Midbrain (tissue), 1 donor: ENCODE measurements around the gene ZBTB20.

Experiments
- DNase-seq: peaks from one replicate; lab custom pipeline; 2025; lab: John Stamatoyannopoulos, UW

ZBTB20 gene

DNA sequence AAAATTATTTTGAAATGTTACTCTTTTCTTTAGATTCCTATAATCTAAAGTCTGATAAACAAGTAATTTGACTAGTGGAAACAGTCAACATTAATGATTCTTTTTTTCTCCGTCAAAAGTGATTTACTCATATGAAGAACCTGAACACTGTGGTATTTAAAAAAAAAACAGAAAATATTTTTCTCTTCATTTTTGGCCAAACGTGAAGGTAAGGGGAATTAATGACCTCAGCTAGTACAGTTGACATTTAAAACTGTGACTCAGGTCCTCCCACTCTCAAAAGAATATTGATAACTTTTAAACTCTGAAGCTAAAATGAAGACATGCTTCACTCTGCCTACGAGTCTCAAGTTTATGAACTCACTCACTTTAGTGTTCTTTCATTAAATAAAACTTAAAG, 818.7 kb downstream of the ZBTB20 start:
- DNase-seq, result no peak

DNA sequence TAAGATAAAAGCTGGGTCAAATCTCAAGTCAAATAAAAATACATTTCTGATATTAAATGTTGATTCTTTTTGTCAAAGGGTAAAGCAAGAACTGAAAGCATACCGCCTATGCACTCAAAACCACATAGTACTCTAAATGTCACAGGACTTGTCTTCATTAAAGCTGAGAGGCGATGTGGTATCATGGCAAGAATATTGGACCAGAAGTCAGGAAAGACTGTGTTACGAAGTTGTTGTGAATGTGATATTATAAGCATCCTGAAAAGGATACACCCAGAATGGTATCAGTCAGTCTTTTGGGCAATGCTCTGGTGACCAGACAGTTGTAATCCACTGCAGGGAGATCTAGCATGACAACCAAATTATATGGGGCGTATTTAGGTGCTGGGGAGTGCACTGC, 819.4 kb downstream of the ZBTB20 start:
- no peak for DNase-seq

DNA sequence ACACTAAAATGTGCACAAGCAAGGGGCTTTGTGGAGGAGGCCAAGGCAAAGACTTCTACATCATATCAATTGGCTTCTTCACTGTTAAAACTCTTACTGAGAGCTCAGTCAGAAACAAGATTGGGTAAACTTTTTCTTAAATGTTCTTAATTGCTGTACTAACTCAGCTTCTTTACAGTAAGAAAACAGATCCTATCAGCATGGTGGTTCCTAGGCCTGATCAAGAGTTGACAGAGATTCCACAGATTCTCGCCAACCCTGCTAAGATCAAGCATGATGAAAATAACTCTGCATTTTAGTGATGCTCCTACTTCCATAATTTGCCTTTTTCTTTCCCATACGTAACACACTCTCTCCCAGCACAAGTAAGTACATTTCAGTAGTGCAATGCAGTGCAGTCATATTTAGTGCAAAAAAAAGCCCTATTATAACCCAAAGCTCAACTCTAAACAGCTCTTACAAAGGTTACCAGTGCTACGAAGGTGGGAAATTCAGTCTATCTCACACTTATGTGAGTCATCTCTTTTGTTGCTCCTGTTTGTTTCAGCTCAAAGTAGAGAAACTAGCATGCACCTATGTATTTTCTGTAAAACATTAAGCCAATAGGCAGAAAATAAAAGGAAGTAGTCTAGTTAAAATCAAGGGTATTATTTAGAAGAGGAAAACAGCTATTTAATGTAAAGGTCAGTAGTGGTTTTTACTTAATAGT, 823.4 kb downstream of the ZBTB20 start:
- no peak for DNase-seq

DNA sequence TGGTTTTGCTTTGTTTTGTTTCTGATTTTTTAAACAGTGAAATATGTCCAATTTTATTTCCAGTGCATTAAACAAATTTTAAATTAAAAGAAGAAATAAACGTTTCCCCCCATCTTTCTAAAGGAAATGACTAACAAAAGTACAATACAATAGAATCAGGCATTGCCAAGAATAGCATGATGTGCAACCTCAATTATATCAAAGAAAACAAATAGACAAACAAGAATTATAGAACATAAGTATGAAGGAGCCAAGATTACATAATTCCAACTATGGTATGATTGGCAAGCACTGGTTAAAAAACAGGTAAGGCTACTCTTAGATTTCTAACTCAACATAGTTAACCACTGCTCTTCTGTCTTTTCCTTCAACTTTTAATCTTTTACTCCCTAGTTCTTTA, 826.8 kb downstream of the ZBTB20 start:
- DNase-seq, result no peak

DNA sequence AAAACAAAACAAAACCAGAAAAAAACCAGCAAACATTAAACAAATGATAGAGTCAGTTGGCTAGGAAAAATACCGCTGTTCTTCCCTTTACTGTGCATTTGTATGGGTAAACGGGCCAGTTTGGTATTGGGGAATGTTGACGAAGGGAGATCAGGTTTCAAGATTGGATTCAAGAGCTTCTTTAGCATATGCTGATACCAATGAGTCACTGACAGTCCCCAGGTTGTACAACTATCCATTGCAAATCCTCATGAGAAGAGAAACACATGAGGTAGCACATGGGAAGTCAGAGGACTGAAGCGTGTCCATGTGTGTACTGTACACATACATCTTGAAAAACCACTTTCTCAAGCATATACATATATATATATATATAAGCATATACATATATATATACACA, 827.6 kb downstream of the ZBTB20 start:
- no peak for DNase-seq

DNA sequence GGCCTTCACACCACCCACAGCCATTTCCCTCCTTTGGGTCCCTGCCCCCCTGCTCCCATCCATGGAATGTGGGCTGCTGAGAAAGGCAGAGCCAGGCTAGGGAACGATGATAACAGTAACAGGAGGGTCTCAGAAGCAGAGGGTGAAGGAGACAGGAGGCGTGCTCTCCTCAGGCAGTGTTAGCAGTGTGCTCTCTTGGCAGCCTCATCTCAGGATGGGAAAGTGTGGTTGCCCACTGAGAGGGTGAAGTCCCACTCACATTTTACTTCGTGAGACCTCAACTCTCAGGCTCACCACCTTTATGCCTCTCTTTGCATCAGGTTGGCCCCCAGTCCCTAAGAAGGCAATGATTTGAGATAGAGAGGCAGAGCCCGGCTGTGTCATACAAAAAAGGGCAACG, 828.8 kb downstream of the ZBTB20 start:
- no peak for DNase-seq

DNA sequence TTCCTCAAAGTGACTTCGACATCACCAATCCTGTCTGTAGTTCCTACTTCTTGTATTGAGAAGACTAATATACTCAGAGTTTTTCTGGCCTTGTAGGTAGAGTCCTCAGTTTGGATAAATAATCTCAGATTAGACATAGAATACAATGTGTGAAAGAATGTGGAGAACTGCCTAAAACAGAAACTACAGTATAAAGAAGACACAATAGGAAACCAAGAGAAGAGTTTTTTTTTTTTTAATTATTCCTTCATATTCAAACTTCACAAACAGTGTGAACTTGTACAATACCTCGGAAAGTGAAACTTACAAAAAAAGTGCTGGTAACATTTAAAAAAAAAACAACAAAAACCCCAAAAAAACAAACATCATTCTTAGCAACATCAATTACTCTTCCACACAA, 832.8 kb downstream of the ZBTB20 start:
- no peak for DNase-seq

DNA sequence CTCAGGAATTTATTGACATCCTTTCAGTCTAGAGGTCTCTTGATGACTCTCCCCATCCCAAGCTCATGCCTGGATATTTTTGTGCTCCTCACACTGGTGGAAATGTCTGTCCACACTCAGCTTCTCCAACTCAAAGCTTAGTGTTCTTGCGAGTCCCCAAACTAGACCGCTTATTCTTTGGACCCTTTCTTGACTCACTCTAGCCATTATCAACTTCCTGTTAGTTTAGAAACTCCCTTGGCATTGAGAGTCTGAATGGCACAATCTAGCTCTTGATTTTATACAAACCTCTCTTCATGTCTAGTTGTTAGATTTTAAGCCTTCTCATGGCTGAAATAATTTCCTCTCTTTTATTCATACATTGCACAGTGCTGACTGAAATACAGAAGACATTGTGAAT, 833.7 kb downstream of the ZBTB20 start:
- DNase-seq, result no peak

DNA sequence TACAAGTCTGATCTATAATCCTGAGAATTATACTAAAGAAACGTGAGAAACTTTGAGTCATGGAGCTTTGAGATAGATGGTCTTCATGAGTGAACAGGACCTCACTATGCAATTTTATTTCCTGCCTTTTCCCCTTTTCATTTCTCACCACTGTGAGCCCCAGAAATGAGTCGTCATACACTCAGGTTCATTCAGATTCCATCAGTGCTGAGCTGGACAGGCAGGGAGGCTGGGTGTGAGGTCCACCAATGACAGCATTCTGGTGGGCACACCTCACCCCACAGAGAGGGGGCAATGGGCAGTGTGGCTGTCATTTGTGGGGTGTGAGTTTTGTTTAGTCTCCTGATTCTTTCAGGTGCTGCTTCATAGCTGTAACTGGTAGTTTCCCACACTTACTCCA, 836.4 kb downstream of the ZBTB20 start:
- no peak for DNase-seq

DNA sequence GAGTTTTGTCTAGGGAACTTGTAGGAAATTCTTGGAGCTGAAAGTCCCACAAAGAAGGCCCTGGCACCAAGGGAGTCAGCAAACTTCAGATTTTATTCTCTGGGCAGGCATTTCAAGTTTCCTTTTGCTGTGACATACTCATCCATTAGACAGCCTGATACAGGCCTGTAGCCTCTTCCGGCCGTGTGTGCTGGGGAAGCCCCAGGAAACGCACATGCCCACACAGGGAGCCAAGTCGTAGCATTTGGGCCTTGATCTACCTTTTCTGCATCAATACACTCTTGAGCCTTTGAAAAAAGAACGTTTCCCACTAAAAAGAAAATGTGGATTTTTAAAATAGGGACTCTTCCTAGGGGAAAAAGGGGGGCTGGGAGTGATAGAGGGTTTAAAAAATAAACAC, 838.3 kb downstream of the ZBTB20 start:
- no peak for DNase-seq

DNA sequence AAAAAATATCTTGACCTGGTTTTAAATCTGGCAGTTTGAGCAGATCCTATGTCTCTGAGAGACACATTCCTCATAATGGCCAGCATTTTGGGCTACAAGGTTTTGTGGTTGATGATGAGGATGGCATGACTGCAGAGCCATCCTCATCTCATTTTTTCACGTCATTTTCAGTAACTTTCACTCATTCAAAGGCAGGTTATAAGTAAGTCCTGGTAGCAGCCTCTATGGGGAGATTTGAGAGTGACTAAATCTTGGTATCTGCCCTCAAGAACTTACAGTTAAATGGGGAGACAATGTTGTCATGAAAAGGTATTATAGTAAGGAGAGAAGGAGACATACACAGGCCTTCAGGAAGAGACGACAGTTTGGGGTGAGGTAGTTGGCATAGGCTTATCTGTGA, 838.7 kb downstream of the ZBTB20 start:
- DNase-seq, result no peak

DNA sequence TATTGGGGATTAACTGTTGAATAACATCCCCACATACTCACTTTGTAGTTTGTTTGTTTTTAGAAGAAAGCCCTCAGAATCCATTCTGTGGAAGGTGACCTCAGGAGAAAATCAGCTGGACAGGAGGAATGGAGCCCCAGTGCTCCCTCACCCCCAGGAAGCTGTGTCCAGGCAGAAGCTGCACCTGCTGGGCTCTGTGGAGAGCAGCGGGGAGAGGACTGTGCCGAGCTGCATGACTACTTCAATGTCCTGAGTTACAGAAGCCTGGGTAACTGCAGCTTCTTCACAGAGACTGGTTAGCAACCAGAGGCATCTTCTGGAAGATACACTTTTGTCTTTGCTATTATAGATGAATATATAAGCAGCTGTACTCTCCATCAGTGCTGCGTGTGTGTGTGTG, 839.3 kb downstream of the ZBTB20 start:
- DNase-seq, result no peak

DNA sequence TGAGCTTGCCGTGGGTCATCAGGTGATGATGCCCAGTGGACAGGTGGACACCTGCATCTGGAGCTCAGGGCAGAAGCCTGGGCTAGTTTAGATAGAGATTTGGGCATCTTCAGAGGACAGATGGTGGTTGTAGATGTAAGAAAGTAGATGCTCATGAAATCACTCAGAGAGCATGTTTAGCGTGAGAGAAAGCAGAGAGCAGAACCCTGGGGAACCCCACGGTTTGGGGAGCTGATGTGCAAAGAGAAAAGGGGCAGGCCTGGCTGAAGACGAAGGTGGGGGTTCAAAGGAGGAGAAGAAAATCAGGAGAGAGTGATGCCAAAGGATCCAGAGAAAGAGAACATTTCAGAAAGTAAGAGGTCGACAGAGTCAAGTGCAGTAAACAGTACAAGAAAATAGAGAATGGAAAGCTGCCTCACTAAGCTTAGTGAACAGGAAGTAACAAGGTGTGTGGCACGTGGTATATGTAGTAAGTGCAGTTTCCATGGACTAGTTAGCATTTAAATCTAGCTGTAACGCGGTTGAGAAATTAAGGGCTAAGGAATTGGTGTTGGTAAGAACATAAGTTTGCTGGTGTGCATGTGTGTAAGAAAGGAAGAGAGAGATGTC, 839.8 kb downstream of the ZBTB20 start:
- DNase-seq, result no peak

DNA sequence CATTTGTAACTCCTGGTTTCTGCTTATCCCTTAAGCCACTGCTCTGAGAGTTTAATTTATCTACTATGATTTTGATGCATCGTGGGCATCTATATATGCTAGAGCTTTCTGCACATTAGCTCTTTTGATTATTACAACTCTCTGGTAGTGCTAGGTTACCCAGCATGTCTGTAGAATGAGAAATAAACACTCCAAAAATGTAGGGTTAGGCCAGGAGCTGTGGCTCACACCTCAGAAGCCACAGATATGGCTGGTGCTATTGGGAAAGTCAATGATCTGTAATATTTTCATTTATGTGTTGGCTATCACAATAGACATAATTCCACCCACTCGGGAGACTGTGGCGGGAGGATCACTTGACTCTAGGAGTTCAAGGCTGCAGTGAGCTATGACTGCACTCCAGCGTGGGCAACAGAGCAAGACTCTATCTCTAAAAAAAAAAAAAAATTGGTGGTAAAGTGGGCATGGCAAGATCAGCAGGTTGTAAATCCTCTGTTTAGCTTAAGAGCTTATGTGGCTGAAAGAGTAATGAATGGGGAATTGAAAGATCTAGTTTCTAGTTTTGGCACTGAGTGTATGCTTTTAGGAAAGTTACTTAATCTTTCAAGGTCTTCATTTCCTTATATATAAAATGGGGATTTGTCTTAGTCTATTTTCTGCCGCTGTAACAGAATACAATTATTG, 847.0 kb downstream of the ZBTB20 start:
- no peak for DNase-seq

DNA sequence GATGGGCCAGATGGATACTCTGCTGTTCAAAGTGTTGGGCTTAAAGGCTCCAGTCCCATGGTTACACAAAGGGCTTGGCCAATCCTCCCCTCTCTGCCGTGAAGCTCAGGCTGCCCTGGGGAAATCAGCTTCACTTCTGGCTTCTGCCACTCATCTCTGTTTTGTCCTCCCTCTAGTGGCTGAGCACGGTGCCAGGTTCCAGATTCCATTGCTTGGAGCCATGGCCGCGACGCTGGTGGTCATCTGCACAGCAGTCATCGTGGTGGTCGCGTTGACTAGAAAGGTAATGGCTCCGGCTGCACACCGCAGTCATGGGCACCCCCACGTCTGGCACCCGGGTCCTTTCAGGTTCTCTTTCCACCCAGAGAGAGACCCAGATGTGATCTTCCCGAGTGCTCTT, 847.7 kb downstream of the ZBTB20 start:
- no peak for DNase-seq

DNA sequence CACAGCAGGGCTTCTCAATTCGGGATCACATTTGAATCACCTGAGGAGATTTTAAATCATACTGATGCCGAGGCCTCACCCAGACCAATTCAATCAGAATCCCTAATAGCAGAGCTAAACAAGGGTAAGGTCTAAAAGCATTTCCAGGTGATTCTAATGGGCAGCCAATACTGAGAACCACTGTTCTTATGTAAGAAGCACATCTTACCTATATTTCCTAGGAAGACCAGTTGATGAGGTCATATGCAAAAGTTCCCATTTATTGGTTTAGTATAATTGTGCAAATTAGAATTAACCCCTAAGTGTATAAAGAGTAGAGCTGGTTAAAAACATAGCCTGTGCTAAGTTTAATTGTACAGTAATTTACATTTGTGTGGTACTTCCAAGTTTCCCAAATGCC, 851.1 kb downstream of the ZBTB20 start:
- DNase-seq, result no peak

DNA sequence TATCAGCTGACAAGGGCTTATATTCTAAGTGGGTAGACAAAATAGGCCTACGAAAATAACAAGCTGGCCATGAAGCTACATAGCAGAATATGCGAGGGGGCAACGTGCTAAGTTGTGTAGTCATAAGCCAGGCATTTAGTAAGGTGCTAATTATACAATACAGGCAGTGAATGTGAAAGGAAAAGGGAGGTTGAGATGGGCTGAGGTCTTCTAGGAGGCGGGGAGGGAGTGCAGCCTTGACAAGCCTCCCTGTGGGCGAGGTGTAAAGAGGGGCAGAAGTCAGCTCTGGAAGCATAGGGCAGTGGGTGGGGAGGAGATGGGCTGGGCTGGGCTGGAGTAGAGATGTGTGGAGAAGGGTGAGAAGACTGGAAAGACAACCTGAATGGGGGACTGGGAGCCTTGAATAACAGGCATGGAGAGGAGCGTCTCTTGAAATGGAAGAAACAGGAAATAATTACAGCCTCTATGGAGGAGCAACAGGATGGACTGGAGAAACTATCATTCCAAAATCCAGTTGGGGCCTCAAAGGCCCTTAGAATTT, 852.1 kb downstream of the ZBTB20 start:
- no peak for DNase-seq

DNA sequence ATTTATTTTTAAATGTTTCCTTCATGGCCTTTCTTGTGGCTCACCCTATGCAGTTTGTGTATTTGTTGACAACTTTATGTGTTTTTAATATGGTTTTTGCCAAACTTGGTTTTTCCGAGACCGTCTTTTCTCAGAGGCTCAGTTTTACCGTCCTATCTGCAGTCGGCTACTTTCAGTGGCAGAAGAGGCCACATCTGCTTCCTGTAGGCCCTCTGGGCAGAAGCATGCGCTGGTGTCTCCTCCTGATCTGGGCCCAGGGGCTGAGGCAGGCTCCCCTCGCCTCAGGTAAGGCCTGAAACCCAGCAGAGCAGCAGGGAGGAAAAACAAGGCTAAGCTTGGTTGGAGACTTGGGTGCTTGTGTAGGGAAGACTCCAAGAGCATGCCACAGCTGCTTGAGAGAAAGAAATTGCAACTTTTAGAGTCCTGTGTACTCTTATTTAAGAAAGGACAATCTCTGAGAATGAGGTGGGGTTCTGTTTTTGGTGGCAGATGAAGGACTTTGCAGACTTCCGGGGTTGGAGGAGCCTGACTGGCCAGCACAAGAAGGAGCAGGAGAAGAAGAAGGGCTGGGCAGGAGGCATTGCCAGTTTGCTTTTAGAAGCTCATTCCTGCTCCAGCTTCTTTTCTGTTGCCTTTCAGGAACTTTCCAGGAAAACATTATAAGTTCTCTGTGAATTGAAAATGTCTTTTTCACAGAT, 853.1 kb downstream of the ZBTB20 start, which contains the start of gene TIGIT:
TSS of gene TIGIT (plus strand) at position 191 of the 698 bp plus-strand sequence. CDS start at position 225, 34 bp downstream.
- no peak for DNase-seq

DNA sequence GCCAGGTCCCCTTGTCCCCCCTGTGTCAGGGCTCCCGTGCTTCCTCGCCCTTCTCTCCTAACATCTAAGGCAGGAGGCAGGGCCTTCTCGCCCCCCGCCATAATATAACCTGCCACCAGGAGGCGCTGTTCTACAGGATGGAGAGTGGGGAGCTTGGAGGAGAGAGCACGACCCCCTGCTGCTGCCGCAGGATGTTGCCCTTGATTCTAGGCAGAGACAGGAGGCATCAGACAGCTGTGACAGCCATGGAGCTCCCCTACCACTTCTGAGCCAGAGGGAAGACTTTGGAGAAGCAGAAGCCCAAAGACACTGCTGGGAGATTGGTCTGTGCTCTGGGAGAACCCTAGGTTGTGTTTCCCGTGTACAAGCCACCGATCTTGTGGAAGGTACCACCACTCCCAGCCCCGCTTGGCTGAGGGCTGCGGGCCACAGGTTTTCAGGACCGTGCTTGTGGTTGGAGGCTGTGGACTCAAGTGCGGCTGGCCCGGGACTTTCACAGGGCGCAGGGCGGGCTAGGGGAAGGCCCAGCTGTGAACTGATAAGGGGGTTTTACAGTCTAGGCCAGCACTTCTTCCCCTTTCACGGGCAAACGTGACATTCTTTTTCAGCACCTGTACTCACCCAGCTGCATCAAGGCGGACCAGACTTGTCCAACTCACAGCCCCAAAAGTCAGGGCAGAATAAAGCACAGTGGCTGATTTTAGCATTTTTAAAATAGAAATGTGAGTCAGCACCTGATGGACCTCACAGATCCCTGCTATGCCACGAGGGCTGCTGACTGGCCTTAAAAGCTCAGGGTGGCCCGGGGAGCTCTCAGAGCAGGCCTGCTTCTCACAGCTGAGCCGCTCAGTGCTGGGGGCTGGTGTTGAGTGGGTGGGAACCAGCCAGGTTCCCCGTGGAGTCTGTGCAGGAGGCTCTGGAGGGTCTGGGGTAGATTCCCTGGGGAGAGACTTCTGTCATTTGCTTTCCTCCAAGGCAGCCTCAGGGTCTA, 855.9 kb downstream of the ZBTB20 start:
- DNase-seq, result peak; percentile 45

DNA sequence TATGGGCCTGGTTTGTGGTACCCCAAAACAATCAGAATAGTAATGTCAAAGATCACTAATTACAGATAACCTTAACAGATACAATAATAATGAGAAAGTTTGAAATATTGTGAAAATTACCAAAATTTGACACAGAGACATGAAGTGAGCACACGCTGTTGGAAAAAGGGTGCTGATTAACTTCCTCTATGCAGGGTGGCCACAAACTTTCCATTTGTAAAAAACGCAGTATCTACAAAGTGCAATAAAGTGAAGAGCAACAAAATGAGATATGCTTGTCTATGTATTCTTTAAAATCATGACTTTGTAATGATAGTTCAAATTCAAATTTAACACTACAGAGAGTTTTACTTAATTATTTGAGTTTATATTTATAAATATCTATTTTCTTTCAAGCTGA, 860.8 kb downstream of the ZBTB20 start:
- DNase-seq, result no peak

DNA sequence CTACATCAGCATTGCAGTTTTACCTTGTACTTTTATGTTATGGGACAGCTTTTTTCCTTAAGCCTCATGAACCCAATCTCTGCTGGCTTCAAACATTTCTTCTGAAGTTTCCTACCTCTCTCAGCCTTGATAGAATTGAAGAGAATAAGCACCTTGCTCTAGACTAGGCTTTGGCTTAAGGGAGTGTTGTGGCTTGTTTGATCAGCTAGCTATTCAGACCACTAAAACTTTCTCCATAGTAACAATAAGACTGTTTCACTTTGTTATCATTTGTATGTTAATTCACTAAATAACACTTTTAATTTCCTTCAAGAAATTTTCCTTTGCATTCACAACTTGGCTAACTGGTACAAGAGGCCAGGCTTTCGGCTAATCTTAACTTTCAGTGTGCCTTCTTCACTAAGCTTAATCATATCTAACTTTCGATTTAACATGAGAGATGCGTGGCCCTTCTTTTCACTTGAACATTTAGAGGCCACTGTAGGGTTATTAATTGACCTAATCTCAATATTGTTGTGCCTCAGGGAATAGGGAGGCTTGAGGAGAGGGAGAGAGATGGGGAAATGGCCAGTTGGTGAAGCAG, 861.3 kb downstream of the ZBTB20 start:
- no peak for DNase-seq
